ENCODE measurements around the gene RCOR3. TPM values are rescaled to one million over a fixed set of nuclear protein-coding genes. Genes with fewer than 3 reads are reported as not detected.
A peak's percentile ranks its signal among the peaks of the same experiment; 100 is the strongest.

RCOR3 gene
- total and polyA plus RNA-seq, 2 experiments from 2014 or later, result 35.2 to 36.6 TPM

DNA sequence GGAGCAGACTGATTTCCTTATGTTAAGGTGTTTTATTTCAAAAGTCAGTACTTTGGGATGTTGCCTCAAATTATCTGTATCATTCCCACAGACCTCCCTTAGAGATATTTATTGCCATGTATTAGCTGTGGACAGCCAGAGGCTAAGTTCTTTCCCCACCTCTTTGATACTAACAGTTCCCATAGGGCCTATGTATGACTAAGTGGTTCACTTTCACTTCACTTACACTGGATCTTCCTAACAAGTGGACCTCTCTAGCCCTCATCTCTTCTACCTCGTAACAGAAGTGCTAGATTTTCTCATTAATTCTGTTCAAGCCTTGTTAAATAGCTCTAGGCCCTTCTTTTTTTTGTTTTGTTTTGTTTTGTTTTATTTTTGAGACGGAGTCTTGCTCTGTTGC, 73.7 kb downstream of the RCOR3 start:
- Histone ChIP-seq H3K27ac (no peak overlapping the region), H3K27me3 (no peaks in the 10 kb centered on the region), H3K9me3 (ENCODE audit: low read depth) (no peaks in the 10 kb centered on the region), H3K4me1 (ENCODE audit: low read depth) (peaks cover 6% of the 10 kb centered on the region), H3K4me3 (no peak overlapping the region), H3K36me3 (no peaks in the 10 kb centered on the region)
- DNase-seq (ENCODE audit: low read depth in 1 of 2, low spot score in 1 of 2), result peak in 1 of 2 donors; percentile 25
- TF ChIP-seq, protein P1, sequence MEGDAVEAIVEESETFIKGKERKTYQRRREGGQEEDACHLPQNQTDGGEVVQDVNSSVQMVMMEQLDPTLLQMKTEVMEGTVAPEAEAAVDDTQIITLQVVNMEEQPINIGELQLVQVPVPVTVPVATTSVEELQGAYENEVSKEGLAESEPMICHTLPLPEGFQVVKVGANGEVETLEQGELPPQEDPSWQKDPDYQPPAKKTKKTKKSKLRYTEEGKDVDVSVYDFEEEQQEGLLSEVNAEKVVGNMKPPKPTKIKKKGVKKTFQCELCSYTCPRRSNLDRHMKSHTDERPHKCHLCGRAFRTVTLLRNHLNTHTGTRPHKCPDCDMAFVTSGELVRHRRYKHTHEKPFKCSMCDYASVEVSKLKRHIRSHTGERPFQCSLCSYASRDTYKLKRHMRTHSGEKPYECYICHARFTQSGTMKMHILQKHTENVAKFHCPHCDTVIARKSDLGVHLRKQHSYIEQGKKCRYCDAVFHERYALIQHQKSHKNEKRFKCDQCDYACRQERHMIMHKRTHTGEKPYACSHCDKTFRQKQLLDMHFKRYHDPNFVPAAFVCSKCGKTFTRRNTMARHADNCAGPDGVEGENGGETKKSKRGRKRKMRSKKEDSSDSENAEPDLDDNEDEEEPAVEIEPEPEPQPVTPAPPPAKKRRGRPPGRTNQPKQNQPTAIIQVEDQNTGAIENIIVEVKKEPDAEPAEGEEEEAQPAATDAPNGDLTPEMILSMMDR (IDR thresholded peaks at IDR 0.05; ENCODE audit: low read depth, low read length), result no peak

DNA sequence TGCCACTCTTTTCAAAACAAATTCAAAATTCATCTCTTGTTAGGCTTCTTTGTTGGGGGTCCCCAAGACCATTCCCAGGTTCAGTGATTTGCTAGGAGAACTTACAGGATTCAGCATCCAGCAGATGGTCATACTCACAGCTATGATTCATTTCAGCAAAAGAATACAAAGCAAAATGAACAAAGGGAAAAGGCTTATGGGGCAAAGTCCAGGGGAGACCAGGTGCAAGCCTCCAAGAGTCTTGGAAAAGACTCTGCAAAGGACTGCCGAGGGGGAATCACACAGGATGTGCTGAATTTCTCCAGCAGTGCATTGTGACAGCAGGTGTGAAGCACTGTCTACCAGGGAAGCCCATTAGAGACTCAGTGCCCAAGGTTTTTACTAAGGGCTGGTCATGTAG, 74.7 kb downstream of the RCOR3 start:
- TF ChIP-seq, protein P1 (IDR thresholded peaks at IDR 0.05; ENCODE audit: low read depth, low read length), result no peak
- Histone ChIP-seq H3K27ac (no peak overlapping the region), H3K36me3 (no peaks in the 10 kb centered on the region), H3K4me3 (no peak overlapping the region), H3K27me3 (no peaks in the 10 kb centered on the region), H3K4me1 (ENCODE audit: low read depth) (peaks cover 6% of the 10 kb centered on the region), H3K9me3 (ENCODE audit: low read depth) (no peaks in the 10 kb centered on the region)
- DNase-seq (ENCODE audit: low read depth in 1 of 2, low spot score in 1 of 2), result no peak

DNA sequence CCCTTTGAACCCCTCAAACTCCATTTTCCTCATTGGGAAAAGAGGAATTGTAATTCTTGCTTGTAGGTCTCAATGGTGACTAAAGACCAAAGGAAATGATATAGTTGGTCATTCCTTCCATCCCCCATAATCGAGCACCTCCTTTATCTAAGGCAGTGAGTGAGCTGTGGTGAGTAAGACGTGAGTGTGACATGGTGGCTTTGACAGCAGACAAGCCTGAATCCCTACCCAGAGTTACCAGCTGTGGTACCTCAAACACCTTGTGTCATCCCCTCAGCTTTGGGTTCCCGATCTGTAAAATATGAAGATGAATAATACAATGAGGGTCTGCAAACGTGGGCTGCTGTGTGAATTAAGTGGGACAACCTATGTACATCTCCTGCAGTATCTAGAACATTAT, 75.8 kb downstream of the RCOR3 start:
- H3K27ac ChIP-seq, result no peak overlapping the region
- H3K4me1 ChIP-seq (ENCODE audit: low read depth), result peaks cover under 1% of the 10 kb centered on the region
- no peak overlapping the region for H3K4me3 ChIP-seq
- TF ChIP-seq, protein P1 (IDR thresholded peaks at IDR 0.05; ENCODE audit: low read depth, low read length), result no peak
- no peaks in the 10 kb centered on the region for H3K9me3 ChIP-seq (ENCODE audit: low read depth)
- no peaks in the 10 kb centered on the region for H3K27me3 ChIP-seq
- no peak for DNase-seq (ENCODE audit: low read depth in 1 of 2, low spot score in 1 of 2)
- no peaks in the 10 kb centered on the region for H3K36me3 ChIP-seq

DNA sequence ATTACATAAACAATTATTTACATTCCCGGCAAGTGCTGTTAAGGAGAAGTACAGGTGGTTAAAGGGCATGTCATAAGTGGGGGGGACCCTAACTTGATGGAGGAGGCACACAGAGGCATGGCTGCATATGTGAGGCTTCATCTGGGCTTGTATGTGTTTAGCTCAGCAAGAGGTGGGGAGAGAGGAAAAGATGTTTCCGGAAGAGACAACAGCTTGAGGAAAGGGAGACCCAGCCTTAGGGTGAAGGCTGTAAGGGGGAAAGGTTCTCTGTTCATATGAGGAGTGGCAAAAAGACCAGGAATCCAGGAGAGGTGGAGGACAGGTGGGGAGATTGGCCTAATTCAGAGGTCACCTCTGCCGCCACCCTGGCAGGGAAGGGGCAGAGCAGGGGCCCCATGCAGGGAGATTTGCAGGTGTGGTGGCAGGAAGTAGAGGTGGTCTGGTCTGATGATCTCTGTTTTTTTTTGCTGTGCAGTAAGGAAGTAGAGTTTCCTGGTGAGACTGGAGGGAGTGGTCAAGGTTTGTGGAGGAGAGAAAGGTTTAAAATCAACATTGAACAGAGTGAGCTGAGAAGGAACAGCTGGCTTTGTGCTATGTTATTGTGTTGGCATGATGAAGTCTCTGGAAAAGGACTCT, 76.5 kb downstream of the RCOR3 start:
- H3K36me3 ChIP-seq, result no peaks in the 10 kb centered on the region
- H3K27me3 ChIP-seq, result no peaks in the 10 kb centered on the region
- H3K4me3 ChIP-seq, result no peak overlapping the region
- H3K4me1 ChIP-seq (ENCODE audit: low read depth), result no peaks in the 10 kb centered on the region
- no peak overlapping the region for H3K27ac ChIP-seq
- TF ChIP-seq, protein P1 (IDR thresholded peaks at IDR 0.05; ENCODE audit: low read depth, low read length), result no peak
- H3K9me3 ChIP-seq (ENCODE audit: low read depth), result no peaks in the 10 kb centered on the region
- DNase-seq (ENCODE audit: low read depth in 1 of 2, low spot score in 1 of 2), result no peak

DNA sequence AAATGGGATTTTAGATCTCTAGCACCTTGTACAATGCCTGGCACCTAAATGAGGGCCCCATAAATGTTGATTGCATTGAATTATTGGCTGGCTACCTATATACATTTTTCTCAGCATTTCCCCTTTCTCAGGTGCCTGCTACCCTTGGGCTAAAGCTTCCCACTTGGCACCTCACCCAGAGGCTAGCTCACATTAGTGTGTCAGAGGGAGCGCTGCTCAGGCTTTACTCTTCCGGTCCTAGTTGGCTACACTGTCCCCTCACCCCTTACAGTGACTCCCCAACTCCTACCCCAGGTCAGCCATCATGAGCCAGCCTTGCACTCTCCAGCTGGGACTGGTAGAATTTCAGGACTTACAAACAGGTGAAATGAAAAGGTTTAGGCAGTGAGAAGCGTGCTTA, 77.0 kb downstream of the RCOR3 start:
- Histone ChIP-seq H3K9me3 (ENCODE audit: low read depth) (no peaks in the 10 kb centered on the region), H3K4me1 (ENCODE audit: low read depth) (no peaks in the 10 kb centered on the region), H3K27ac (no peak overlapping the region), H3K4me3 (no peak overlapping the region), H3K36me3 (no peaks in the 10 kb centered on the region), H3K27me3 (no peaks in the 10 kb centered on the region)
- DNase-seq (ENCODE audit: low read depth in 1 of 2, low spot score in 1 of 2), result no peak
- TF ChIP-seq, protein P1 (IDR thresholded peaks at IDR 0.05; ENCODE audit: low read depth, low read length), result no peak
